HCEC 1CT (cell line): ENCODE measurements around the gene SLC33A1.

Experiments
- DNase-seq: peaks from one replicate; pipeline ENCODE4 v3.0.0-alpha.2; 2017

Gene SLC33A1

GRCh38 chr3:155785662-155786295 lies 68.4 kb downstream of the SLC33A1 start:
- DNase-seq: no peak

GRCh38 chr3:155782390-155782953 lies 71.8 kb downstream of the SLC33A1 start:
- DNase-seq: no peak

DNA sequence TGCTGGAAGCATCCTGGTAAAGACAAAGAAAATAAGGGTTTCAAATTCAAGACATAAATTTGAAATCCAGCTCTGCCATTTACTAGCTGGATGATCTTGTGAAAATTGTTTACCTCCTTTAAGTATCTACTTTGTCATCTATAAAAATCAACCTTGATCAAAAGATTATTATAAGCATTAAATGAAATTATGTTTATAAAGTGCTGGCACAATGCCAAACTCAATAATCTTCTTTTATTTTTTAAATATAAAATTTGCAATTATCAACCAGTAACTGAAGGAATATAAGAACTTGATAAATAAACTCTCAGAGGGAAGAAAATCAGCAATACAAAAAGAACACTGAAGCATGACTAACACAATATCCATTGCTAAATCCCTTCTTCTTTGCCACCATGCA lies 73.9 kb downstream of the SLC33A1 start:
- no peak for DNase-seq

GRCh38 chr3:155778462-155778861 lies 75.8 kb downstream of the SLC33A1 start:
- DNase-seq: peak; percentile 23

DNA sequence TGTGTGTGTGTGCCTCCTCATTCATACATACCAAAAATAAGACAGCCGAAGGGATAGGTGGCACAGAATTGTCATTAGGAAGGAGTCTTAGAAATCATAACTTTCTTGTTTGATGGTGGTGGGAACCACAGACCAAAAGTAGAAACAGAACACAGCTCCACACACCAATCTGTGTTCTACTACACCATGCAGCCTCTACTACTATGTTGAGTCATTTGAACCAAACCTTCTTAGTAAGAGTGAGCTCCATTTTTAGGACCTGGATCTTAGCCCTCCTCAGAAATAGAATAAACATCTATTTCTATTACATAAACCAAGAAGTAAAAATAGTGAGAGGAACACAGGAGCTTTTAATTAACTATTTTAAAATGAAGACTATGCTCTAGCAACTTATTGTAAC lies 81.4 kb downstream of the SLC33A1 start:
- no peak for DNase-seq

DNA sequence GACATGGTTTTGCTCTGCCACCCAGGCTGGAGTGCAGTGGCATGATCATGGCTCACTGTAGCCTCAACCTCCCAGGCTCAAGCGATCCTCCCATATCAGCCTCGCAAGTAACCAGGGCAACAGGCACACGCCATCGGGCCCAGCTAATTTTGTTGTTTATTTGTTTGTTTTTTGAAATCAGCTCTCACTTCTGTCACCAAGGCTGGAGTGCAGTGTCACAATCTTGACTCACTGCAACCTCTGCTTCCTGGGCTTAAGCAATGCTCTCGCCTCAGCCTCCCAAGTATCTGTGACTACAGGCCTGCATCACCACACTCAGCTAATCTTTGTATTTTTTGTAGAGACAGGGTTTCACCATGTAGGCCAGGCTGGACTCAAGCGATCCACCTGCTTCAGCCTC lies 83.1 kb downstream of the SLC33A1 start:
- DNase-seq: no peak
